ENCODE data around the gene IGSF23. TPM values are rescaled to one million over a fixed set of nuclear protein-coding genes. Genes with fewer than 3 reads are reported as not detected.

IGSF23 gene
- total RNA-seq, 1 experiment from 2014 or later = not detected

DNA sequence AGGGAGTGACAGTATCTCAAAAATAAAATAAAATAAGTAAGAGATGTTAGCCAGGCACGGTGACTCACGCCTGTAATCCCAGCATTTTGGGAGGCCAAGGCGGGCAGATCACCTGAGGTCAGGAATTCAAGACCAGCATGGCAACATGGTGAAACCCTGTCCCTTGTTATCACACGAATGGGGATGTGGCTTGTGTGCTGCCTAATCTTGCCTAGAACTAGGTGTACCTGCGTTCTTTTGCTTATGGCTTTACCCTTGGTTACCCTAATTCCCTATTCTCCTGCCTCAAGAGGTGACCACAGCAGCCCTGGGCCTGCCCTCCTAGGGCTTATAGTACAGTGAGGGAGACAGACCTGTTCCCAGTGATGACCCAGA, 24.0 kb downstream of the IGSF23 start:
- H4K20me1 ChIP-seq (ENCODE audit: control insufficient read depth, insufficient read depth, insufficient read length) = no peaks in the 10 kb centered on the region
- H3T11ph ChIP-seq (ENCODE audit: low read length) = no peak overlapping the region
- H2BK120ac ChIP-seq (ENCODE audit: low read depth, low read length, poor library complexity, severe bottlenecking) = no peak overlapping the region
- no peak overlapping the region for H3K9ac ChIP-seq (ENCODE audit: extremely low read depth, insufficient read length, low read length)
- TF ChIP-seq CTCF (conservative IDR thresholded peaks at IDR 0.05) = no peak
- H3K56ac ChIP-seq (ENCODE audit: insufficient read length, low read depth, low read length) = no peak overlapping the region
- H2BK20ac ChIP-seq (ENCODE audit: low read depth, low read length, poor library complexity, severe bottlenecking) = no peak overlapping the region
- Mint-ChIP-seq H3K36me3 (ENCODE audit: insufficient read depth in 1 of 3, low read depth in 3 of 3) (peaks cover 0 to 12% (median 7%) of the 10 kb centered on the region in 3 experiments; a peak in 4 of 7 replicates), H3K27me3 (ENCODE audit: low read depth) (peaks cover 11% of the 10 kb centered on the region), H3K9me3 (peaks cover 2 to 9% of the 10 kb centered on the region in 2 experiments; a peak in 3 of 5 replicates), H3K27ac (no peak overlapping the region), H3K4me1 (peaks cover 31 to 36% of the 10 kb centered on the region in 2 experiments), H3K4me3 (no peak overlapping the region)
- H3K9me3 ChIP-seq (ENCODE audit: control insufficient read depth, low read depth, low read length) = no peaks in the 10 kb centered on the region
- H3K79me1 ChIP-seq (ENCODE audit: insufficient read depth, low read depth, low read length, poor library complexity, severe bottlenecking) = no peaks in the 10 kb centered on the region
- H3K27me3 ChIP-seq (ENCODE audit: insufficient read depth, low read length) = no peaks in the 10 kb centered on the region; the same call in 1 of the 2 replicates
- no peak overlapping the region for H2AK5ac ChIP-seq (ENCODE audit: insufficient read length, low read length)
- no peak overlapping the region for H4K91ac ChIP-seq (ENCODE audit: insufficient read length, low read depth, low read length)
- no CpG with 5 or more reads among the region's 5 CpGs for WGBS (ENCODE audit: extremely low coverage, insufficient read length, low lambda C conversion rate)
- no peak overlapping the region for H4K5ac ChIP-seq (ENCODE audit: insufficient read length, low read depth, low read length)
- H2AFZ ChIP-seq (ENCODE audit: low read length) = no peak overlapping the region
- H3K18ac ChIP-seq (ENCODE audit: insufficient read length, low read depth, low read length) = no peak overlapping the region
- no peak overlapping the region for H2BK12ac ChIP-seq (ENCODE audit: insufficient read length, low read depth, low read length)
- no peak overlapping the region for H3K14ac ChIP-seq (ENCODE audit: insufficient read depth, low read length)
- H4K8ac ChIP-seq (replicated peaks; ENCODE audit: insufficient read length, low read depth, low read length) = no peak overlapping the region
- no peak overlapping the region for H3K4ac ChIP-seq (ENCODE audit: low read depth, low read length)
- no peak overlapping the region for H3K4me2 ChIP-seq (ENCODE audit: insufficient read depth, insufficient read length, low read length)
- no peak overlapping the region for H3K27ac ChIP-seq (ENCODE audit: insufficient read length, low read depth, low read length)
- H3K23me2 ChIP-seq (ENCODE audit: insufficient read length, low read depth, low read length, poor library complexity, severe bottlenecking) = no peaks in the 10 kb centered on the region
- H2BK15ac ChIP-seq (ENCODE audit: low read depth, low read length) = no peak overlapping the region
- H2BK5ac ChIP-seq (ENCODE audit: insufficient read length, low read length) = peak overlapping the region; percentile 41
- H3K4me1 ChIP-seq (ENCODE audit: insufficient read depth, low read length) = no peaks in the 10 kb centered on the region; the same call in 1 of the 2 replicates
- no peaks in the 10 kb centered on the region for H3K79me2 ChIP-seq (ENCODE audit: insufficient read depth, low read length)
- no peak for DNase-seq
- H3K23ac ChIP-seq (ENCODE audit: insufficient read length, low read depth, low read length) = no peak overlapping the region

All from H9 (cell line).